ENCODE results near the gene COPS4. TPM values are rescaled to one million over a fixed set of nuclear protein-coding genes. Genes with fewer than 3 reads are reported as not detected.
"Not testable (repeated sequence)": the region's sequence is repeated elsewhere in the genome, so short reads cannot be mapped to it uniquely, and the experiment has no call there.

Gene COPS4
- total RNA-seq, 2 donors from 2014 or later: 24.1 to 25.4 TPM

- no peak overlapping the region for H3K4me3 Mint-ChIP-seq
- no peaks in the 10 kb centered on the region for H3K9me3 ChIP-seq (ENCODE audit: control insufficient read depth, low read length, poor library complexity, severe bottlenecking)
- peaks cover 27% of the 10 kb centered on the region for H3K4me1 Mint-ChIP-seq
- H3K27me3 Mint-ChIP-seq: no peaks in the 10 kb centered on the region
- ATAC-seq (no peak), DNase-seq (no peak)
- H3K36me3 Mint-ChIP-seq (ENCODE audit: low read depth): no peaks in the 10 kb centered on the region
- peak overlapping the region; percentile 95 for H3K27ac Mint-ChIP-seq
These were observed 47.8 kb downstream of the COPS4 start for GRCh38 chr4:83082777-83083176.

- peak overlapping the region; percentile 66 for H3K4me3 Mint-ChIP-seq
- H3K4me1 Mint-ChIP-seq: peaks cover 33% of the 10 kb centered on the region
- peak; percentile 99 for ATAC-seq
- H3K27ac Mint-ChIP-seq: peak overlapping the region; percentile 95
- H3K9me3 ChIP-seq (ENCODE audit: control insufficient read depth, low read length, poor library complexity, severe bottlenecking): no peaks in the 10 kb centered on the region
- H3K27me3 Mint-ChIP-seq: no peaks in the 10 kb centered on the region
- peak in 2 of 3 donors; percentile 12 to 48 for DNase-seq
- H3K36me3 Mint-ChIP-seq (ENCODE audit: low read depth): peaks cover 8% of the 10 kb centered on the region
These were observed 49.0 kb downstream of the COPS4 start for GRCh38 chr4:83083925-83084475.

GRCh38 chr4:83084956-83085355, 50.0 kb downstream of the COPS4 start:
- peaks cover 37% of the 10 kb centered on the region for H3K4me1 Mint-ChIP-seq
- not testable (repeated sequence) for DNase-seq; H3K27me3 Mint-ChIP-seq; H3K4me3 Mint-ChIP-seq; ATAC-seq; H3K9me3 ChIP-seq (ENCODE audit: control insufficient read depth, low read length, poor library complexity, severe bottlenecking)
- peak overlapping the region; percentile 73 for H3K27ac Mint-ChIP-seq
- H3K36me3 Mint-ChIP-seq (ENCODE audit: low read depth): peaks cover 12% of the 10 kb centered on the region

GRCh38 chr4:83089410-83090157, 54.6 kb downstream of the COPS4 start:
- H3K9me3 ChIP-seq (ENCODE audit: control insufficient read depth, low read length, poor library complexity, severe bottlenecking): no peaks in the 10 kb centered on the region
- peaks cover 23% of the 10 kb centered on the region for H3K36me3 Mint-ChIP-seq (ENCODE audit: low read depth)
- H3K27ac Mint-ChIP-seq: no peak overlapping the region
- no peak overlapping the region for H3K4me3 Mint-ChIP-seq
- DNase-seq (no peak), ATAC-seq (no peak)
- H3K27me3 Mint-ChIP-seq: no peaks in the 10 kb centered on the region
- H3K4me1 Mint-ChIP-seq: peaks cover 30% of the 10 kb centered on the region

- H3K4me3 Mint-ChIP-seq: no peak overlapping the region
- DNase-seq (no peak), ATAC-seq (no peak)
- H3K27ac Mint-ChIP-seq: peak overlapping the region; percentile 86
- H3K9me3 ChIP-seq (ENCODE audit: control insufficient read depth, low read length, poor library complexity, severe bottlenecking): no peaks in the 10 kb centered on the region
- no peaks in the 10 kb centered on the region for H3K27me3 Mint-ChIP-seq
- peaks cover 28% of the 10 kb centered on the region for H3K4me1 Mint-ChIP-seq
- H3K36me3 Mint-ChIP-seq (ENCODE audit: low read depth): peaks cover 28% of the 10 kb centered on the region
These were observed 58.2 kb downstream of the COPS4 start for GRCh38 chr4:83093060-83093640.

- Mint-ChIP-seq H3K27me3 (no peaks in the 10 kb centered on the region), H3K4me1 (peaks cover 27% of the 10 kb centered on the region), H3K36me3 (ENCODE audit: low read depth) (peaks cover 20% of the 10 kb centered on the region), H3K27ac (no peak overlapping the region), H3K4me3 (no peak overlapping the region)
- ATAC-seq: no peak
- DNase-seq: no peak
- H3K9me3 ChIP-seq (ENCODE audit: control insufficient read depth, low read length, poor library complexity, severe bottlenecking): no peaks in the 10 kb centered on the region
These were observed 61.4 kb downstream of the COPS4 start for GRCh38 chr4:83096397-83096796.

- Mint-ChIP-seq H3K27me3 (no peaks in the 10 kb centered on the region), H3K27ac (peak overlapping the region; percentile 71), H3K36me3 (ENCODE audit: low read depth) (peaks cover 11% of the 10 kb centered on the region), H3K4me3 (no peak overlapping the region), H3K4me1 (peaks cover 35% of the 10 kb centered on the region)
- no peaks in the 10 kb centered on the region for H3K9me3 ChIP-seq (ENCODE audit: control insufficient read depth, low read length, poor library complexity, severe bottlenecking)
- ATAC-seq: no peak
- no peak for DNase-seq
These were observed 70.0 kb downstream of the COPS4 start for GRCh38 chr4:83104991-83105390.

- Mint-ChIP-seq H3K4me1 (peaks cover 34% of the 10 kb centered on the region), H3K27ac (peak overlapping the region; percentile 98), H3K4me3 (no peak overlapping the region), H3K27me3 (no peaks in the 10 kb centered on the region), H3K36me3 (ENCODE audit: low read depth) (peaks cover 6% of the 10 kb centered on the region)
- DNase-seq (no peak), ATAC-seq (no peak)
- H3K9me3 ChIP-seq (ENCODE audit: control insufficient read depth, low read length, poor library complexity, severe bottlenecking): no peaks in the 10 kb centered on the region
These were observed 72.6 kb downstream of the COPS4 start for GRCh38 chr4:83107631-83108030.

- peaks cover 6% of the 10 kb centered on the region for H3K36me3 Mint-ChIP-seq (ENCODE audit: low read depth)
- no peak for ATAC-seq
- peak overlapping the region; percentile 91 for H3K4me3 Mint-ChIP-seq
- peak overlapping the region; percentile 98 for H3K27ac Mint-ChIP-seq
- DNase-seq: no peak
- H3K27me3 Mint-ChIP-seq: no peaks in the 10 kb centered on the region
- H3K4me1 Mint-ChIP-seq: peaks cover 35% of the 10 kb centered on the region
- H3K9me3 ChIP-seq (ENCODE audit: control insufficient read depth, low read length, poor library complexity, severe bottlenecking): no peaks in the 10 kb centered on the region
These were observed 73.3 kb downstream of the COPS4 start for GRCh38 chr4:83108101-83108861.

- peak; percentile 35 for ATAC-seq
- H3K36me3 Mint-ChIP-seq (ENCODE audit: low read depth): peaks cover 9% of the 10 kb centered on the region
These were observed 74.7 kb downstream of the COPS4 start for GRCh38 chr4:83109480-83110222.

GRCh38 chr4:83110223-83110945, 75.4 kb downstream of the COPS4 start:
- Mint-ChIP-seq H3K27ac (peak overlapping the region; percentile 98), H3K36me3 (ENCODE audit: low read depth) (peaks cover 4% of the 10 kb centered on the region), H3K27me3 (no peaks in the 10 kb centered on the region), H3K4me3 (peak overlapping the region; percentile 91), H3K4me1 (peaks cover 38% of the 10 kb centered on the region)
- DNase-seq (peak; percentile 69 to 83 (median 73)), ATAC-seq (peak; percentile 86)
- H3K9me3 ChIP-seq (ENCODE audit: control insufficient read depth, low read length, poor library complexity, severe bottlenecking): no peaks in the 10 kb centered on the region

More at GRCh38 chr4:83109480-83110222, 74.7 kb downstream of the COPS4 start:
- DNase-seq: peak; percentile 18 to 32 (median 21)
- Mint-ChIP-seq H3K27ac (peak overlapping the region; percentile 98), H3K4me1 (peaks cover 37% of the 10 kb centered on the region), H3K27me3 (no peaks in the 10 kb centered on the region), H3K4me3 (peak overlapping the region; percentile 91)
- no peaks in the 10 kb centered on the region for H3K9me3 ChIP-seq (ENCODE audit: control insufficient read depth, low read length, poor library complexity, severe bottlenecking)
